HepG2 (cell line): ENCODE results near the gene NEUROD4.

Experiments used
- ZNF296 ChIP-seq: sonication (generic); formaldehyde crosslinking; conservative IDR thresholded peaks from 2 replicates; pipeline ENCODE4 v1.5.0; 2020; ENCODE audit warnings: mild to moderate bottlenecking, missing genetic modification reagents
- ZNF777 ChIP-seq: sonication (generic); formaldehyde crosslinking; IDR thresholded peaks from 2 replicates; pipeline ENCODE4 v1.4.0; 2020; ENCODE audit warnings: missing genetic modification reagents
- TF ChIP-seq, protein P1 (sequence below): sonication (generic); formaldehyde crosslinking; IDR thresholded peaks from 2 replicates; pipeline ENCODE4 v1.4.0; 2020; ENCODE audit warnings: missing genetic modification reagents, borderline replicate concordance

DNA sequence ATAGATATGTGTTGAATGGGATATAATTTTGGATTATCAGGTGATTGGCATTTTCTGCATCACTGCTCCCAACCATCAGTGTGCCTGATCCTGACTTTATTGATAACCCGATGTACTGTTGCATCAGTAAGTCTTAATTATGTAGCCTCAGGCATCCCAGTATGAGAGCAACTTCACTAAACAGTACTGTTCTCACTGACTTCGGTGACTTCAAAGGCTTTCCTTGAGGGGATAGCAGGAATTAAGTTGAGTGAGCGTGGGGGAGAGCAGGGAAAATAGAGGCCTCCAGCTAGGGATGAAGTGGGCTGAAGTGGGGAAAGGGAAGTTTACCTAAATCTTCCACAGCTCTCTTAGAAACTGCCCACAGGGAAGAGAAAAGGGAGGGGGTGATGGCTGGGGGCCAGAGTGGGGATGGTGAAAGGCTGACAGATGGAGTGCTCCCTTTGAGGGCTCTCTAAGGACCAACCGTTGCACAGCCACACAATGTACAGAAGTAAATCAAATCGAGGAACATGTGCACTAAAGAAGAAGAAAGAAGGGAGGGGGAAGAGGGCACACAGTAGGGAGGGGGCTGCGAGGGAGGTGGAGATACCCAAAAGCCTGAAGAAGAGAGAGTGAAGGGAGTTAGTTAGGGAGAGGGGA lies 10.7 kb upstream of the NEUROD4 start:
- TF ChIP-seq, protein P1, sequence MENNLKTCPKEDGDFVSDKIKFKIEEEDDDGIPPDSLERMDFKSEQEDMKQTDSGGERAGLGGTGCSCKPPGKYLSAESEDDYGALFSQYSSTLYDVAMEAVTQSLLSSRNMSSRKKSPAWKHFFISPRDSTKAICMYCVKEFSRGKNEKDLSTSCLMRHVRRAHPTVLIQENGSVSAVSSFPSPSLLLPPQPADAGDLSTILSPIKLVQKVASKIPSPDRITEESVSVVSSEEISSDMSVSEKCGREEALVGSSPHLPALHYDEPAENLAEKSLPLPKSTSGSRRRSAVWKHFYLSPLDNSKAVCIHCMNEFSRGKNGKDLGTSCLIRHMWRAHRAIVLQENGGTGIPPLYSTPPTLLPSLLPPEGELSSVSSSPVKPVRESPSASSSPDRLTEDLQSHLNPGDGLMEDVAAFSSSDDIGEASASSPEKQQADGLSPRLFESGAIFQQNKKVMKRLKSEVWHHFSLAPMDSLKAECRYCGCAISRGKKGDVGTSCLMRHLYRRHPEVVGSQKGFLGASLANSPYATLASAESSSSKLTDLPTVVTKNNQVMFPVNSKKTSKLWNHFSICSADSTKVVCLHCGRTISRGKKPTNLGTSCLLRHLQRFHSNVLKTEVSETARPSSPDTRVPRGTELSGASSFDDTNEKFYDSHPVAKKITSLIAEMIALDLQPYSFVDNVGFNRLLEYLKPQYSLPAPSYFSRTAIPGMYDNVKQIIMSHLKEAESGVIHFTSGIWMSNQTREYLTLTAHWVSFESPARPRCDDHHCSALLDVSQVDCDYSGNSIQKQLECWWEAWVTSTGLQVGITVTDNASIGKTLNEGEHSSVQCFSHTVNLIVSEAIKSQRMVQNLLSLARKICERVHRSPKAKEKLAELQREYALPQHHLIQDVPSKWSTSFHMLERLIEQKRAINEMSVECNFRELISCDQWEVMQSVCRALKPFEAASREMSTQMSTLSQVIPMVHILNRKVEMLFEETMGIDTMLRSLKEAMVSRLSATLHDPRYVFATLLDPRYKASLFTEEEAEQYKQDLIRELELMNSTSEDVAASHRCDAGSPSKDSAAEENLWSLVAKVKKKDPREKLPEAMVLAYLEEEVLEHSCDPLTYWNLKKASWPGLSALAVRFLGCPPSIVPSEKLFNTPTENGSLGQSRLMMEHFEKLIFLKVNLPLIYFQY (CRISPR knock-in tag) = no peak
- TF ChIP-seq ZNF296 (CRISPR knock-in tag) (no peak), ZNF777 (CRISPR knock-in tag) (no peak)
